ENCODE data around the gene TMEM225B. TPM values are rescaled to one million over a fixed set of nuclear protein-coding genes. Genes with fewer than 3 reads are reported as not detected.
"Not testable (repeated sequence)": the region's sequence is repeated elsewhere in the genome, so short reads cannot be mapped to it uniquely, and the experiment has no call there.

Gene TMEM225B
- total and polyA plus RNA-seq, 11 donors, result 0.10 to 0.52 (median 0.51) TPM; not detected in 6

- Histone ChIP-seq H3K36me3 (peaks cover 0 to 19% (median 4%) of the 10 kb centered on the region in 9 donors), H3K9me3 (peaks cover 0 to 12% (median 0%) of the 10 kb centered on the region in 12 donors), H3K27ac (no peak overlapping the region), H3K4me3 (no peak overlapping the region), H3K27me3 (no peaks in the 10 kb centered on the region), H3K4me1 (no peaks in the 10 kb centered on the region)
- DNase-seq (no peak), ATAC-seq (no peak)
- WGBS, 4 donors, result 96 to 100% (median 97%) methylated on average over 1 of the region's 1 CpG
- intact Hi-C loops (cut with DNase I), result no loop called here
- TF ChIP-seq POLR2A (IDR thresholded peaks at IDR 0.05) (no peak), CTCF (IDR thresholded peaks at IDR 0.05) (no peak)
These were observed 47.5 kb downstream of the TMEM225B start for GRCh38 chr7:99645590-99645989.

GRCh38 chr7:99648843-99649242 is 50.8 kb downstream of the TMEM225B start:
- DNase-seq (no peak), ATAC-seq (no peak)
- no peaks in the 10 kb centered on the region for H3K27me3 ChIP-seq
- peaks cover 0 to 12% (median 0%) of the 10 kb centered on the region in 12 donors for H3K9me3 ChIP-seq
- no peak overlapping the region for H3K27ac ChIP-seq
- intact Hi-C loops (cut with DNase I), result no loop called here
- H3K36me3 ChIP-seq, result peaks cover 0 to 17% (median 4%) of the 10 kb centered on the region in 9 donors
- 94 to 100% (median 96%) methylated on average over 2 of the region's 2 CpGs for WGBS, 4 donors
- no peak overlapping the region for H3K4me3 ChIP-seq
- no peaks in the 10 kb centered on the region for H3K4me1 ChIP-seq
- TF ChIP-seq POLR2A (IDR thresholded peaks at IDR 0.05) (no peak), CTCF (IDR thresholded peaks at IDR 0.05) (no peak)

- no peaks in the 10 kb centered on the region for H3K27me3 ChIP-seq
- DNase-seq, result no peak
- H3K4me3 ChIP-seq, result no peak overlapping the region
- H3K36me3 ChIP-seq, result peaks cover 0 to 10% (median 0%) of the 10 kb centered on the region in 9 donors
- intact Hi-C loops (cut with DNase I), result no loop called here
- H3K9me3 ChIP-seq, result peaks cover 0 to 8% (median 0%) of the 10 kb centered on the region in 12 donors
- no peak for ATAC-seq
- H3K4me1 ChIP-seq, result no peaks in the 10 kb centered on the region
- TF ChIP-seq CTCF (IDR thresholded peaks at IDR 0.05) (no peak), POLR2A (IDR thresholded peaks at IDR 0.05) (no peak)
- 87 to 97% (median 95%) methylated on average over 2 of the region's 2 CpGs for WGBS, 4 donors
- H3K27ac ChIP-seq, result no peak overlapping the region
These were observed 53.2 kb downstream of the TMEM225B start for GRCh38 chr7:99651290-99651689.

GRCh38 chr7:99652671-99653070 is 54.6 kb downstream of the TMEM225B start:
- Histone ChIP-seq H3K27me3 (no peaks in the 10 kb centered on the region), H3K9me3 (peaks cover 0 to 8% (median 0%) of the 10 kb centered on the region in 12 donors), H3K4me3 (no peak overlapping the region), H3K36me3 (peaks cover 0 to 6% (median 0%) of the 10 kb centered on the region in 9 donors), H3K4me1 (no peaks in the 10 kb centered on the region), H3K27ac (no peak overlapping the region)
- intact Hi-C loops (cut with DNase I), result no loop called here
- TF ChIP-seq CTCF (IDR thresholded peaks at IDR 0.05) (no peak), POLR2A (IDR thresholded peaks at IDR 0.05) (no peak)
- ATAC-seq, result no peak
- 91 to 99% (median 95%) methylated on average over 2 of the region's 2 CpGs for WGBS, 4 donors
- no peak for DNase-seq

GRCh38 chr7:99653269-99653668 is 55.2 kb downstream of the TMEM225B start:
- H3K9me3 ChIP-seq; H3K4me1 ChIP-seq; H3K27me3 ChIP-seq; DNase-seq; H3K4me3 ChIP-seq; ATAC-seq; H3K36me3 ChIP-seq; intact Hi-C loops (cut with DNase I); H3K27ac ChIP-seq: not testable (repeated sequence)
- 94 to 98% (median 97%) methylated on average over 4 of the region's 4 CpGs for WGBS, 4 donors

Data from heart left ventricle (tissue), 16 donors.